Measurements from ENCODE around the gene NUDCD2. TPM values are rescaled to one million over a fixed set of nuclear protein-coding genes. Genes with fewer than 3 reads are reported as not detected.

The NUDCD2 gene
- total and polyA plus RNA-seq, 9 of the 15 experiments (the other 6 are each of a cell fraction or from before 2014, with no cell fraction given): 14.6 to 76.9 (median 32.5) TPM

DNA sequence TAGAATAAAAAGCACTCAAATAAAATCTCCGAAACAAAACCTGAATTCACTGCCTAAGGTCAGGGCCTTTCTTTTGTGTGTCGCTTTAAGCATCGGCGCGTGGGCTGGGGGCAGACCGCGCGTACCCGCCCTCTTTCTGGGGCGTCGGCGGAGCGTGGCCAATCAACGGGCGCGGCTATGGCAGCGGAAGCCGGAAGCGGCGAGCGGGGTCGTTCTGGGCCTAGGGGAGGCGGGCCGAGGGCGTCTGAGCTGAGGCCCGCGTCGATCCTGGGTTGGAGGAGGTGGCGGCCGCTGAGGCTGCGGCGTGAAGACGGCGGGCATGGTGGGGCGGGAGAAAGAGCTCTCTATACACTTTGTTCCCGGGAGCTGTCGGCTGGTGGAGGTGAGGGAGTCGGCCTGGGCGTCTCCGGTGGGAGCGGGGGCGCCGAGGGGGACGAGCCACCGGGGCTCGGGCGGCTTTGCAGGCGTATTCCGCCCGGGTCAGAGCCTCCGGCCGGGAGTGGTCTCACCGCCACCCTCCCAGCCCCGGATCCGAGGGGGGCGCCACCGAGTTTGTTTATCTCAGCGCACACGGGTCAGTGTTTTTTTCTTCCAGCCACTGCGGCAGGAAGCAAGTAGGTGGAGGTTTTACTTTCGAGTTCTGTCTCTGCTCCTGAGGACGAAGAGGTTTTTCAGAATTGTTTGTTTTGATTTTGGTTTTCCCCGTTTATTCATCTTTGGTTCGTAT is 45.6 kb upstream of the NUDCD2 start, which contains the start of gene MAT2B (continued):
- TF ChIP-seq XRCC4 (IDR thresholded peaks at IDR 0.05; ENCODE audit: extremely low read depth, insufficient read depth, insufficient read length): no peak
- TF ChIP-seq, protein P1, sequence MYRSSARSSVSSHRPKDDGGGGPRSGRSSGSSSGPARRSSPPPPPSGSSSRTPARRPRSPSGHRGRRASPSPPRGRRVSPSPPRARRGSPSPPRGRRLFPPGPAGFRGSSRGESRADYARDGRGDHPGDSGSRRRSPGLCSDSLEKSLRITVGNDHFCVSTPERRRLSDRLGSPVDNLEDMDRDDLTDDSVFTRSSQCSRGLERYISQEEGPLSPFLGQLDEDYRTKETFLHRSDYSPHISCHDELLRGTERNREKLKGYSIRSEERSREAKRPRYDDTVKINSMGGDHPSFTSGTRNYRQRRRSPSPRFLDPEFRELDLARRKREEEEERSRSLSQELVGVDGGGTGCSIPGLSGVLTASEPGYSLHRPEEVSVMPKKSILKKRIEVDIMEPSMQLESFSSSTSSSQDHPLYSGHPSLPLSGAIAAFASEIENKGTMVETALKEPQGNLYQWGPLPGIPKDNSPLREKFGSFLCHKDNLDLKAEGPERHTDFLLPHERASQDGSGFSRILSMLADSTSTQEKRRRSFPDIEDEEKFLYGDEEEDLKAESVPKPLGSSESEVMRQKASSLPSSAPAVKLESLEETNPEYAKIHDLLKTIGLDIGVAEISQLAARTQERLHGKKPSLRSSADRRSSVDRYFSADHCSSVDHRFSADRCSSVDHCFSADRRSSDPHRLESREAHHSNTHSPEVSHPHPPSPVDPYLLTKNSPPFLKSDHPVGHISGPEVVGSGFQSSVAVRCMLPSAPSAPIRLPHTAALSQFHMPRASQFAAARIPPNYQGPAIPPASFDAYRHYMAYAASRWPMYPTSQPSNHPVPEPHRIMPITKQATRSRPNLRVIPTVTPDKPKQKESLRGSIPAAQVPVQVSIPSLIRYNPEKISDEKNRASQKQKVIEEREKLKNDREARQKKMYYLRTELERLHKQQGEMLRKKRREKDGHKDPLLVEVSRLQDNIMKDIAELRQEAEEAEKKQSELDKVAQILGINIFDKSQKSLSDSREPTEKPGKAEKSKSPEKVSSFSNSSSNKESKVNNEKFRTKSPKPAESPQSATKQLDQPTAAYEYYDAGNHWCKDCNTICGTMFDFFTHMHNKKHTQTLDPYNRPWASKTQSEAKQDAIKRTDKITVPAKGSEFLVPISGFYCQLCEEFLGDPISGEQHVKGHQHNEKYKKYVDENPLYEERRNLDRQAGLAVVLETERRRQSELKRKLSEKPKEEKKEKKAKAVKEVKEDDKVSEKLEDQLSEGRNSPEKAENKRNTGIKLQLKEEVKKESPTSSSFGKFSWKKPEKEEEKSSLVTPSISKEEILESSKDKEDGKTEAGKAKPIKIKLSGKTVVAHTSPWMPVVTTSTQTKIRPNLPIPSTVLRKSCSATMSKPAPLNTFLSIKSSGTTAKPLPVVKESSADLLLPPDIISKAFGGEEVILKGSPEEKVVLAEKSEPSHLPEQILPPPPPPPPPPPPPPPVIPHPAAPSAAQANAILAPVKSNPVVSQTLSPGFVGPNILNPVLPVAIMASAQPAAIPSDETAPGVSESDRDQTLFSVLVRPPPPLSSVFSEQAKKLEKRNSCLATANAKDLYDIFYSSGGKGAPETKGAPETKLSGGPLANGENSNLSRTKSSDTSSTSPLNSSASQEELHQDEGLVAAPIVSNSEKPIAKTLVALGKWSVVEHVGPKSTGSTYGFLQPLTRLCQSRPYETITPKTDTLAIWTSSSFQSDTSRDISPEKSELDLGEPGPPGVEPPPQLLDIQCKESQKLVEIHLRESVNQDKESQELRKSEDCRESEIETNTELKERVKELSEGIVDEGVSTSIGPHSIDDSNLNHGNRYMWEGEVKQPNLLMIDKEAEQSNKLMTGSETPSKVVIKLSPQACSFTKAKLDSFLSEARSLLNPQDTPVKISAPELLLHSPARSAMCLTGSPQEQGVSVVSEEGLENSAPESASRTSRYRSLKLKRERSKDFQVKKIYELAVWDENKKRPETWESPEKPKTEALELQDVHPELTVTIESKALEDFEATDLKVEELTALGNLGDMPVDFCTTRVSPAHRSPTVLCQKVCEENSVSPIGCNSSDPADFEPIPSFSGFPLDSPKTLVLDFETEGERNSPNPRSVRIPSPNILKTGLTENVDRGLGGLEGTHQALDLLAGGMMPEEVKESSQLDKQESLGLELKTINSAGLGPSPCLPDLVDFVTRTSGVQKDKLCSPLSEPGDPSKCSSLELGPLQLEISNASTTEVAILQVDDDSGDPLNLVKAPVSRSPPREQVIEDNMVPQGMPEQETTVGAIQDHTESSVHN (IDR thresholded peaks at IDR 0.05; ENCODE audit: borderline replicate concordance in 1 of 2, low read depth in 1 of 2): no peak
- TF ChIP-seq, protein P2, sequence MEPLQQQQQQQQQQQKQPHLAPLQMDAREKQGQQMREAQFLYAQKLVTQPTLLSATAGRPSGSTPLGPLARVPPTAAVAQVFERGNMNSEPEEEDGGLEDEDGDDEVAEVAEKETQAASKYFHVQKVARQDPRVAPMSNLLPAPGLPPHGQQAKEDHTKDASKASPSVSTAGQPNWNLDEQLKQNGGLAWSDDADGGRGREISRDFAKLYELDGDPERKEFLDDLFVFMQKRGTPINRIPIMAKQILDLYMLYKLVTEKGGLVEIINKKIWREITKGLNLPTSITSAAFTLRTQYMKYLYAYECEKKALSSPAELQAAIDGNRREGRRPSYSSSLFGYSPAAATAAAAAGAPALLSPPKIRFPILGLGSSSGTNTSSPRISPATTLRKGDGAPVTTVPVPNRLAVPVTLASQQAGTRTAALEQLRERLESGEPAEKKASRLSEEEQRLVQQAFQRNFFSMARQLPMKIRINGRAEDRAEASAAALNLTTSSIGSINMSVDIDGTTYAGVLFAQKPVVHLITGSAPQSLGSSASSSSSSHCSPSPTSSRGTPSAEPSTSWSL (CRISPR knock-in tag; IDR thresholded peaks at IDR 0.05; ENCODE audit: borderline replicate concordance): no peak
- TF ChIP-seq PHF20 (IDR thresholded peaks at IDR 0.05; ENCODE audit: partially characterized antibody): peak; percentile 89
- TF ChIP-seq, protein P3, sequence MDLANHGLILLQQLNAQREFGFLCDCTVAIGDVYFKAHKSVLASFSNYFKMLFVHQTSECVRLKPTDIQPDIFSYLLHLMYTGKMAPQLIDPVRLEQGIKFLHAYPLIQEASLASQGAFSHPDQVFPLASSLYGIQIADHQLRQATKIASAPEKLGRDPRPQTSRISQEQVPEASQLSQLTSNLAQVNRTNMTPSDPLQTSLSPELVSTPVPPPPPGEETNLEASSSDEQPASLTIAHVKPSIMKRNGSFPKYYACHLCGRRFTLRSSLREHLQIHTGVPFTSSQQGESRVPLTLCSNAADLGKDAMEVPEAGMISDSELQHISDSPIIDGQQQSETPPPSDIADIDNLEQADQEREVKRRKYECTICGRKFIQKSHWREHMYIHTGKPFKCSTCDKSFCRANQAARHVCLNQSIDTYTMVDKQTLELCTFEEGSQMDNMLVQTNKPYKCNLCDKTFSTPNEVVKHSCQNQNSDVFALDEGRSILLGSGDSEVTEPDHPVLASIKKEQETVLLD (IDR thresholded peaks at IDR 0.05): no peak
- TF ChIP-seq ZNF778 (CRISPR knock-in tag; IDR thresholded peaks at IDR 0.05): no peak
- no peak for TF ChIP-seq KLF6 (CRISPR knock-in tag; IDR thresholded peaks at IDR 0.05; ENCODE audit: borderline replicate concordance)
- peak; percentile 88 for TF ChIP-seq ETV1 (tag; conservative IDR thresholded peaks at IDR 0.05; ENCODE audit: low read depth)
- TF ChIP-seq, protein P4, sequence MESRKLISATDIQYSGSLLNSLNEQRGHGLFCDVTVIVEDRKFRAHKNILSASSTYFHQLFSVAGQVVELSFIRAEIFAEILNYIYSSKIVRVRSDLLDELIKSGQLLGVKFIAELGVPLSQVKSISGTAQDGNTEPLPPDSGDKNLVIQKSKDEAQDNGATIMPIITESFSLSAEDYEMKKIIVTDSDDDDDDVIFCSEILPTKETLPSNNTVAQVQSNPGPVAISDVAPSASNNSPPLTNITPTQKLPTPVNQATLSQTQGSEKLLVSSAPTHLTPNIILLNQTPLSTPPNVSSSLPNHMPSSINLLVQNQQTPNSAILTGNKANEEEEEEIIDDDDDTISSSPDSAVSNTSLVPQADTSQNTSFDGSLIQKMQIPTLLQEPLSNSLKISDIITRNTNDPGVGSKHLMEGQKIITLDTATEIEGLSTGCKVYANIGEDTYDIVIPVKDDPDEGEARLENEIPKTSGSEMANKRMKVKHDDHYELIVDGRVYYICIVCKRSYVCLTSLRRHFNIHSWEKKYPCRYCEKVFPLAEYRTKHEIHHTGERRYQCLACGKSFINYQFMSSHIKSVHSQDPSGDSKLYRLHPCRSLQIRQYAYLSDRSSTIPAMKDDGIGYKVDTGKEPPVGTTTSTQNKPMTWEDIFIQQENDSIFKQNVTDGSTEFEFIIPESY (CRISPR knock-in tag; IDR thresholded peaks at IDR 0.05): no peak; the same call in 1 of the 2 replicates
- no peak for TF ChIP-seq TCF7L2 (IDR thresholded peaks at IDR 0.05; ENCODE audit: low read depth, low read length)
- TF ChIP-seq COPS2 (conservative IDR thresholded peaks at IDR 0.05): no peak
- no peak for TF ChIP-seq MTA1 (IDR thresholded peaks at IDR 0.05; ENCODE audit: borderline replicate concordance)
- no peak for TF ChIP-seq RBM17 (IDR thresholded peaks at IDR 0.05; ENCODE audit: borderline replicate concordance, low read depth, low read length)

Measured in K562 (cell line).